Neural progenitor cell (in vitro differentiated cells): ENCODE data around the gene DNAAF5. TPM values are rescaled to one million over a fixed set of nuclear protein-coding genes. Genes with fewer than 3 reads are reported as not detected.

ENCODE experiments used
- DNase-seq: peaks from one replicate; pipeline ENCODE4 v3.0.0-alpha.2; 2016; ENCODE audit warnings: low spot score
- H2AFZ ChIP-seq: fragments of 200-600 bp; sonication (generic); replicated peaks from 2 replicates; pipeline ENCODE4 v1.6.1; 2016; ENCODE audit warnings: antibody characterized with exemption
- H3F3A ChIP-seq: fragments of 200-600 bp; sonication (generic); 2 replicates; pipeline ENCODE4 v1.6.1; 2016; ENCODE audit warnings: antibody characterized with exemption, low read depth
- H3K27ac ChIP-seq: fragments of 200-600 bp; sonication (generic); 2 replicates; pipeline ENCODE4 v1.5.1; 2016; ENCODE audit warnings: mild to moderate bottlenecking
- H3K27me3 ChIP-seq: fragments of 200-600 bp; sonication (generic); 2 replicates; pipeline ENCODE4 v1.6.1; 2016; ENCODE audit warnings: mild to moderate bottlenecking, moderate library complexity
- H3K36me3 ChIP-seq: fragments of 200-600 bp; sonication (generic); 2 replicates; pipeline ENCODE4 v1.5.1; 2016
- H3K4me1 ChIP-seq: fragments of 200-600 bp; sonication (generic); 2 replicates; pipeline ENCODE4 v1.6.1; 2016; ENCODE audit warnings: mixed run types
- H3K4me2 ChIP-seq: fragments of 200-600 bp; sonication (generic); 2 replicates; pipeline ENCODE4 v1.6.1; 2016
- H3K4me3 ChIP-seq: fragments of 200-600 bp; sonication (generic); 2 replicates; pipeline ENCODE4 v1.5.1; 2016
- H3K79me2 ChIP-seq: fragments of 200-600 bp; sonication (generic); 2 replicates; pipeline ENCODE4 v1.6.1; 2016; ENCODE audit warnings: low read depth
- H3K9ac ChIP-seq: fragments of 200-600 bp; sonication (generic); 2 replicates; pipeline ENCODE4 v1.6.1; 2016
- H3K9me3 ChIP-seq: fragments of 200-600 bp; sonication (generic); 2 replicates; pipeline ENCODE4 v1.5.1; 2016; ENCODE audit warnings: low read depth
- H4K20me1 ChIP-seq: fragments of 200-600 bp; sonication (generic); 2 replicates; pipeline ENCODE4 v1.6.1; 2016; ENCODE audit warnings: low read depth
- H3K27ac Mint-ChIP-seq: 3 replicates; pipeline ENCODE4 v1.8.0; 2021; ENCODE audit warnings: mixed read lengths
- H3K27me3 Mint-ChIP-seq: 2 replicates; pipeline ENCODE4 v1.8.0; 2022; ENCODE audit warnings: low read depth, mild to moderate bottlenecking, inconsistent platforms, moderate library complexity, mixed read lengths; ENCODE audit not compliant: insufficient read depth
- H3K36me3 Mint-ChIP-seq: 3 replicates; pipeline ENCODE4 v1.8.0; 2021; ENCODE audit warnings: mixed read lengths
- H3K4me1 Mint-ChIP-seq: 3 replicates; pipeline ENCODE4 v1.8.0; 2021; ENCODE audit warnings: mixed read lengths
- H3K4me3 Mint-ChIP-seq: 3 replicates; pipeline ENCODE4 v1.8.0; 2021; ENCODE audit warnings: mild to moderate bottlenecking, moderate library complexity, mixed read lengths
- H3K9me3 Mint-ChIP-seq: 3 replicates; pipeline ENCODE4 v1.8.0; 2020; ENCODE audit warnings: mixed read lengths
- EZH2 ChIP-seq: fragments of 200-600 bp; sonication (generic); IDR thresholded peaks from 2 replicates; pipeline ENCODE4 v1.6.1; 2017; ENCODE audit warnings: antibody characterized with exemption, mild to moderate bottlenecking, moderate library complexity
- EZH2phosphoT487 ChIP-seq: fragments of 200-600 bp; sonication (generic); IDR thresholded peaks from 2 replicates; pipeline ENCODE4 v1.6.1; 2017; ENCODE audit warnings: antibody characterized with exemption
- total RNA-seq: library from RNA; depleted of rRNA; stranded (reverse); fragments of >200 nt; gene quantifications from 2 replicates; pipeline ENCODE4 v1.2.3, GENCODE V29; 2015; ENCODE audit warnings: low replicate concordance
- TF ChIP-seq, protein P1 (sequence below): fragments of 200-600 bp; sonication (generic); IDR thresholded peaks from 2 replicates; pipeline ENCODE4 v1.5.1; 2017; ENCODE audit warnings: antibody characterized with exemption, mild to moderate bottlenecking

Gene DNAAF5
- total RNA-seq, 1 donor from 2014 or later, result 23.5 TPM

DNA sequence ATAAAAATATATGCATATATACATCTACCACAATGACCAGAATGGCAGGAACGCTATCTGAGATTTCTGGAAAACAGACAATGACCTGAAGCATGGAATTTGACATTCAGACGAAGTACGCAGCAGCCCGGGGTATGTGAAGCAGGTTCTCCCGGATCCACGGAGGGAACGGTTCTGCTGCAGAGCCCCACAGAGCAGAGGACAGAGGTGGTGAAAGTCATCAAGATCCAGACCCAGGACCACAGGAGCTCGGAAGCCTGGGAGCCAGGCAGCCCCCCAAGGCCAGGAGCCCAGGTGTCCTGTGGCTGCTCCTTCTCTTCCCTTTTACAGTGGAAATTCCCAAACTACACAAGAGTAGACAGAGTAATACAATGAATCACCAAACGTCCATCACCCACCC is 42.1 kb upstream of the DNAAF5 start:
- DNase-seq, result no peak
- Histone ChIP-seq H3K27ac (no peak overlapping the region), H3K4me2 (no peak overlapping the region), H3K79me2 (no peaks in the 10 kb centered on the region), H3K4me1 (no peaks in the 10 kb centered on the region), H3F3A (no peaks in the 10 kb centered on the region), H3K27me3 (no peaks in the 10 kb centered on the region), H4K20me1 (no peaks in the 10 kb centered on the region), H3K9me3 (peaks cover 4% of the 10 kb centered on the region), H3K4me3 (no peak overlapping the region), H2AFZ (no peak overlapping the region), H3K9ac (no peak overlapping the region), H3K36me3 (no peaks in the 10 kb centered on the region)
- Mint-ChIP-seq H3K4me3 (no peak overlapping the region), H3K36me3 (peaks cover 23% of the 10 kb centered on the region), H3K27me3 (peaks cover 3% of the 10 kb centered on the region), H3K9me3 (peaks cover 40% of the 10 kb centered on the region), H3K4me1 (no peaks in the 10 kb centered on the region), H3K27ac (no peak overlapping the region)
- TF ChIP-seq EZH2phosphoT487 (no peak), EZH2 (no peak)
- TF ChIP-seq, protein P1, sequence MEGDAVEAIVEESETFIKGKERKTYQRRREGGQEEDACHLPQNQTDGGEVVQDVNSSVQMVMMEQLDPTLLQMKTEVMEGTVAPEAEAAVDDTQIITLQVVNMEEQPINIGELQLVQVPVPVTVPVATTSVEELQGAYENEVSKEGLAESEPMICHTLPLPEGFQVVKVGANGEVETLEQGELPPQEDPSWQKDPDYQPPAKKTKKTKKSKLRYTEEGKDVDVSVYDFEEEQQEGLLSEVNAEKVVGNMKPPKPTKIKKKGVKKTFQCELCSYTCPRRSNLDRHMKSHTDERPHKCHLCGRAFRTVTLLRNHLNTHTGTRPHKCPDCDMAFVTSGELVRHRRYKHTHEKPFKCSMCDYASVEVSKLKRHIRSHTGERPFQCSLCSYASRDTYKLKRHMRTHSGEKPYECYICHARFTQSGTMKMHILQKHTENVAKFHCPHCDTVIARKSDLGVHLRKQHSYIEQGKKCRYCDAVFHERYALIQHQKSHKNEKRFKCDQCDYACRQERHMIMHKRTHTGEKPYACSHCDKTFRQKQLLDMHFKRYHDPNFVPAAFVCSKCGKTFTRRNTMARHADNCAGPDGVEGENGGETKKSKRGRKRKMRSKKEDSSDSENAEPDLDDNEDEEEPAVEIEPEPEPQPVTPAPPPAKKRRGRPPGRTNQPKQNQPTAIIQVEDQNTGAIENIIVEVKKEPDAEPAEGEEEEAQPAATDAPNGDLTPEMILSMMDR, result no peak

DNA sequence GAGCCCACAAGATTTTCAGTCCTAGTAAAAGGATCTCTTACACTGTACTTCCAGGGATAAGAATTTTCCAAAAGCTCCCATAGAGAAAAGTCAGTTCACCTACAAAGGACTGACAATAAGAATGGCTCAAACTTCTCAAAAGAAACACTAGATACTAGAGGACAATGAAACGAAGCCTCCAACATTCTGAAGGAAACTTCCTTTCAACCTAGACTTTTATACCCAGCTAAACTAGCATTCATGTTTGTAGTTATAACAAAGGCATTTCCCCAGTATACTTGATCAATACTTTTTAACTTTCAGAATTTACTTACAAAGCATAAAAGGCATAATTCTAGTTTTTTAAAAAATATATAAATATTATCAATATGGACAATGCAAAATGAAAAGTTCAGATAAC is 41.0 kb upstream of the DNAAF5 start:
- Histone ChIP-seq H3K4me1 (no peaks in the 10 kb centered on the region), H3K9ac (no peak overlapping the region), H3K27me3 (no peaks in the 10 kb centered on the region), H3K4me3 (no peak overlapping the region), H3F3A (no peaks in the 10 kb centered on the region), H2AFZ (no peak overlapping the region), H4K20me1 (no peaks in the 10 kb centered on the region), H3K27ac (no peak overlapping the region), H3K36me3 (no peaks in the 10 kb centered on the region), H3K4me2 (no peak overlapping the region), H3K79me2 (no peaks in the 10 kb centered on the region), H3K9me3 (peaks cover 4% of the 10 kb centered on the region)
- H3K4me3 Mint-ChIP-seq, result no peak overlapping the region
- H3K27me3 Mint-ChIP-seq, result peaks cover 3% of the 10 kb centered on the region
- H3K9me3 Mint-ChIP-seq, result peaks cover 45% of the 10 kb centered on the region
- H3K36me3 Mint-ChIP-seq, result peaks cover 24% of the 10 kb centered on the region
- no peak for TF ChIP-seq EZH2phosphoT487
- no peak for TF ChIP-seq EZH2
- TF ChIP-seq, protein P1, result no peak
- no peaks in the 10 kb centered on the region for H3K4me1 Mint-ChIP-seq
- no peak overlapping the region for H3K27ac Mint-ChIP-seq
- no peak for DNase-seq

DNA sequence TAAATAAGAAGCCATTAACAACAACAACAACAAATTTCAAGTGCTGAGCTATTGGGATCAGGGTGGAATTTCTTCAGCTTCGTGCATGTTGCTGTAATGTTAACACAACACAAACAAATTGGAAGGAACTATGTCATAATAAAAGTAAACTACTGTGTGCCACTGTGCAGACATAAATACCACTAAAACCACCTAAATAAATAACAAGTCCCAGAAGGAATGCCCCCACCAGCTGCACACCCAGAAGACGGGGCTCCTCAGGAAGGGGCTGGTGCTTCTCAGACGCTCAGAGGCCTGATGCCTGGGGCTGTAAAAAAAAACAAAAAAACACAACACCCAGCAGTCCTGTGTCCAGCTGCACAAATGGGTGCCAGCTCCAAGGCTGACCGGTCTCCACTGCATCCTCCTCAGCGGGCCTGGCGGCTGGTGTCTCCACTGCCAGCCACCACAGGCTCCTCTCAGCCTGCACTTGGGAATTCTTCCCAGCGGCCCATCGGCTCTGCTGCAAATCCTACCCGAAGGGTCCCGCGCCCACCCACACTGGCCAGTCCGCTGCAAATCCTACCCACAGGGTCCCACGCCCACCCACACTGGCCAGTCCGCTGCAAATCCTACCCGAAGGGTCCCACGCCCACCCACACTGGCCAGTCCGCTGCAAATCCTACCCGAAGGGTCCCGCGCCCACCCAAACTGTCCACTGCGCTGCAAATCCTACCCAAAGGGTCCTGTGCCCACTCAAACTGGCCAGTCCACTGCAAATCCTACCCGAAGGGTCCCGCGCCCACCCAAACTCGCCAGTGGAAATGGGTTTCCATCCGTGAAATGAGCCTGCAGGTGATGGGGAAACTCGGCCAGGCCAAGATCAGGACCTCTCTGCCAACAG is 35.8 kb upstream of the DNAAF5 start:
- no peaks in the 10 kb centered on the region for H3K79me2 ChIP-seq
- no peak overlapping the region for H3K4me3 ChIP-seq
- peaks cover 48% of the 10 kb centered on the region for H3K9me3 Mint-ChIP-seq
- H3K36me3 Mint-ChIP-seq, result peaks cover 19% of the 10 kb centered on the region
- peaks cover 7% of the 10 kb centered on the region for H3K27me3 Mint-ChIP-seq
- H3K27ac Mint-ChIP-seq, result no peak overlapping the region
- no peaks in the 10 kb centered on the region for H3K4me1 Mint-ChIP-seq
- no peaks in the 10 kb centered on the region for H3K4me1 ChIP-seq
- H2AFZ ChIP-seq, result no peak overlapping the region
- no peak overlapping the region for H3K4me3 Mint-ChIP-seq
- TF ChIP-seq EZH2 (no peak), EZH2phosphoT487 (no peak)
- TF ChIP-seq, protein P1, result no peak
- H4K20me1 ChIP-seq, result no peaks in the 10 kb centered on the region
- DNase-seq, result no peak
- H3K27me3 ChIP-seq, result no peaks in the 10 kb centered on the region
- H3K4me2 ChIP-seq, result no peak overlapping the region
- H3K27ac ChIP-seq, result no peak overlapping the region
- H3F3A ChIP-seq, result no peaks in the 10 kb centered on the region
- peaks cover 4% of the 10 kb centered on the region for H3K9me3 ChIP-seq
- no peaks in the 10 kb centered on the region for H3K36me3 ChIP-seq
- no peak overlapping the region for H3K9ac ChIP-seq
